CD4-positive, alpha-beta T cell treated with Interleukin-15 for 1 hour (primary cell): ENCODE data around the gene TBC1D1.

Experiments used
- DNase-seq: peaks from one replicate; pipeline ENCODE4 v3.0.0-alpha.2; 2020

TBC1D1 gene

DNA sequence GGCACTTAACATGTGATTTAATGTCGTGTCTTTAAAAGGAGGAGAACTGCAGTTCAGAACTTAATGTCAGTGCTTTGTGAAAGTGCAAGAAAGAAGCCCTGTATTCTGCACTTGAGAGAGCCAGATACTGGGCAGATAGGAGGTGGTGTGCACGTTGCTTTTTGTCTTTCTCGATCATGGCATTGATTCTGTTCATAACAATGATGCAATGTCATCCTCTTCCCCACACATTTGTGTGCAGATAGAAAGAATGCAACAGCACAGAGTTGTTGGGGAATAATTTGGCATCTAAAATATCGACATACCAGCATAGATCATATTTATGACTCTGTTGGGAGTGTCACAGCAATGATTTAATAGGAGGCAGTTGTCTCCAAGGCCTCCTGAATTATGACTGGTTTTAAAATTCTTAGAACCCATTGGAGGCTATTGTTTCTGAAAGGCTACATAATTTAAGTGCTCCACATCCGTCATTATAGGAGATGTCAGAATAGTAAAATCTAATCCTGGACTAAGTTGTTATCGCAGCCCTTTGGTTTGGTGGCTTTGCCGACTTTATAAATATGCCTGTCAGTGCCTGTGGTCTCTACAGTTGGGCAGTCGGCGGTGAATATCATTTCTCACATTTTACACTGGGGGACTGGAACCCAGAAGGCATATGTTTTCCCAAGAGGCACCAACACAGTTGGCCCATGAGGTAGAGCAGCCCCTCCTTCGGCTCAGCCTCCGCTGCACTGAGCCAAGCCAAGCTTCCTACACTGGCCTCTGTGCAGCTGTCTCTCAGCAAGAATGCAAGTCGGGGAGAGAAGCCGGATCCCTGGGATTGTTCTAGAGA lies 194.2 kb downstream of the TBC1D1 start:
- DNase-seq: no peak

DNA sequence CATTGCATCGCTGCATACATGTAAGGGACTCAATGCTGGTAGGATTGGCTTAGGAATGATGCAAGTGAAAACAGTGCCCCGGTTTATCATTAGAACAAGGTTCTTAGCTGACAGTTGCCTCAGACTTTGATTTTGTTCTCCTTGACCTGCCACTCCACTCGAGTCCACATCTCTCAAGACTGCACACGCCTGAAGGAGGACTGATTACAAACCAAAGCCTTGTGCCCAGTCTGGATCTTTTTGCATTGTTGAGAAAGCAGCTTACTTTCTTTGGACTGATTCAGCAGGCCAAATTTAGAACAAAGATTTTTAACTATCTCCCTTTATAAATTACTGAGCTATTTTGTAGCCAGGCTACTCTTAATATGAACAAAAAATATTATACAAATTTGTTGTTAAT lies 194.9 kb downstream of the TBC1D1 start:
- no peak for DNase-seq

DNA sequence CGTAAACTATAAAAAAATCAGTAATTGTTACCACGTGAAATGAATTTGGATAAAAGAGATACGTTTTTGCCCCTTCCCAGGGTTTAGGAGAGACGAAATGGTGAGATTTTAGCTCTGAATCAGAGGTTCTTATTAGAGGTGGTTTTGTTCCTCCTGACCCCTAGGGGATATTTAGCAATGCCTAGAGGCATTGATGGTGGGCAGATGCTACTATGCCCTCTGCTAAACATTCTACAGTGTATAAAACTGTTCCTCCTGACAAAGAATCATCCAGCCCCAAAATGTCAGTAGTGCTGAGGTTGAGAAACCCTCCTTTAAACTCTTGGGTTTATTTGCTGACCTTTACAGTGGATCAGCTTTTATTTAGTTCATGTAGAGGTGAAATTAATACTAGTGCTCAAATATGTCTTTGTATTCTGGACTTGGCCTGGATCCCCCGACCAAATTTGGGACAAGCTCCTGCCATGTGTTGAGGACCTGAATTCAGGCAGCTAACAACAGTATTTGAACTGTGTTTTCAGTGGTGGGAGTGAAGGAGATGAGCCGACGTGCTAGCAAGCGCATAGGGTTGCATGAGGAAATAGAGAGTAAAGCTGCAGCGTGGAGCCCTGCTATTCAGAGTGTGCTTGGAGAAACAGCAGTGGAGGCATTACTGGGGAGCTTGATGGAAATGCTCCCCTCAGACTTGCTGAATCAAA lies 195.4 kb downstream of the TBC1D1 start:
- no peak for DNase-seq

DNA sequence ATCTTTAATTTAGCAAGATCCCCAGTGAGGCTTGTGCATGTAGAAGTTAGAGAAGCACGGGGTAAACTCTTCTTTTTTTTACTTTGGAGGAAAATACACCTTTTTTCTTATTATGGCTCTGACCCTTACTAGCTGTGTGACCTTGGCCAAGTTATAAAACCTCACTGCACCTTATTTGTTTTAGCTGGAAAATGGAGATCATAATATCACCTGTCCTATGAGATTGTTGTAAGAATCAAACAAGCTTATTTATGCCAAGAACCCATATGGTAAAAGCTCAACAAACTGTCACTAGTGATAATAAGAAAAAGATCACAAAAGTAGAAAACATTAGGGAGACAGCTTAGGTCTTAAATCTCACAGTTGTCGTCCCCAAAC lies 196.0 kb downstream of the TBC1D1 start:
- no peak for DNase-seq

DNA sequence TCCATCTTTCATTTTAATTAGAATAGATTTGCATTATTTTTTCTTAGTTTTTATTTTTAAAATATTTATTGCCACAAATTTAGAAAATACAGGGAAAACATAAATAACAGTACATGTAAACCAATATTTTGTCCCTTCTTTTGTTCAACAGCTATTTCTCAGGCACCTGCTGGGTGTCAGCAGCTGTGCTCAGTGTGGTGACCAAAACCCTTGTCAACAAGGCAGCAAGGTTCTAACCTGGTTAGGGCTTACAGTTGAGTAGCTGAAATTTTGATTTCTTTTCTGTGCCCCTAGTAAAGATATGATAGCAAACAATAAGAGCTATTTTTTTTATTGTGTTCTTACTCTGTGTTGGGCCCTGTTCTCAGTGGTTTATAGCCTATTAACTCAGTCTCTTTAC lies 197.4 kb downstream of the TBC1D1 start:
- DNase-seq: no peak

DNA sequence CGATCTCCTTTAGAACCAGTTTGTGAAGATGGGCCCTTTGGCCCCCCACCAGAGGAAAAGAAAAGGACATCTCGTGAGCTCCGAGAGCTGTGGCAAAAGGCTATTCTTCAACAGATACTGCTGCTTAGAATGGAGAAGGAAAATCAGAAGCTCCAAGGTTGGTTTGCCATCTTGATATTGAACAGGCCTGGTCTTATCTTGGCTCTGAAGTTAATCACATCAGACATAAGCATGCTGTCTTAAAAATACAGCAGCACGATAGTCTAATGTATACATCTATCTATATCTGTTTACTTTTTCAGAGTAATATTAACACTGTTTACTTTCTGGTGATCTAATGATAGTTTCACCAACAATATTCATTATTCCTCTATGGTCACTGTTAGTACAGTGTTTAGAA lies 199.1 kb downstream of the TBC1D1 start:
- no peak for DNase-seq

DNA sequence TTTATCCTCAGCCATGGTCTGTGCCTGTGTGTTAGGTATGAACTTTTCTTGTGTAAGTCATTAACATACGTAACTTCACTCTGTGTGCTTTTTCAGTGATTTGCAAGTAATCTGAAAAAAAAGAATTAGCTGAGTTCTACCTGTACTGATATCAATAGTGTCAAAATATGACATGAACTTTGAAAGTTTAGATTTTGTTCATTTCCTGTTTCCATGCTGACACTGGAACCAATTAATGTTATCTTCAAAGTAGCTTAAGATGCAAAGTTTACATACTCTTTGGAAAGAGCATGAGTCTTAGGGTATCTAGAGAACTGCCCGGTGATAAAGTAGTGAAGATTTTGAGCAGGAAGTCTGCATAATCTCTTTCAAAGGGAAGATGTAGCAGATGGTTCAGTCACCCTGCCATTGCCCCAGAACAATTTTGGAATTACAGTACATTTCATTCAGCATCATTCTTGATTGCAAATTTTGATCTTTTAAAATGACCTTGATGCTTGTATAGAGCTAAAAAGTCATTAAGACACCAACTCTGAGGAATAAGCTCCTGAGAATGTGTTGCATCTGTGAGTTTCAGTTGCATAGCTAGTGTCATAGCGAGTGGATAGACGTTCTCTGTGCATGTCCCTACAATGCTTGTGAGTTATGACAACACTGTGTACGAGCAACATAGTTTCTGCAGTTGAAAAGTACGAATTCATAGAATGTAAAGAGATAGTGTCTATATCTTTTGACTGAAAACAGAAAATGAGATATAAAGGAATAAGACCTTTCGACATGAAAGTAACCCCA lies 199.8 kb downstream of the TBC1D1 start:
- DNase-seq: no peak

DNA sequence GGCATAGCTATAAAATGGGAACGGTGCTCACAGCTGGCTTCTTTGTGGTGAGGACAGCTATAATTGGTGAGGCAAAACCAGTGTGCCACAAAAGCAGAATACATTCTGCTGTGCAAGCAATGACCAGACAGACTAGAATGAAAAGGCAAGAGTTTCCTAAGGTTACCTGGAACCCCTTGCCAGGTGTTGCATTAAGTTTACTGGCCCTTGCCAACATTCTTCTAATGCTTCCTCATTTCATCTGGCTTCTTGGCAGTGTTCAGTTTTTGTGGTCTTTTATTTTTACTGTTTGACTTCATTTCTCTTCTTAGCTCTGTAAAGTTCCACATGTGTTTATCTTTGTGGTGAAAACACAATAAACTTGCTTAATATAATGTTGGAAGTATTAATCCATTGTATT lies 200.8 kb downstream of the TBC1D1 start:
- DNase-seq: no peak

DNA sequence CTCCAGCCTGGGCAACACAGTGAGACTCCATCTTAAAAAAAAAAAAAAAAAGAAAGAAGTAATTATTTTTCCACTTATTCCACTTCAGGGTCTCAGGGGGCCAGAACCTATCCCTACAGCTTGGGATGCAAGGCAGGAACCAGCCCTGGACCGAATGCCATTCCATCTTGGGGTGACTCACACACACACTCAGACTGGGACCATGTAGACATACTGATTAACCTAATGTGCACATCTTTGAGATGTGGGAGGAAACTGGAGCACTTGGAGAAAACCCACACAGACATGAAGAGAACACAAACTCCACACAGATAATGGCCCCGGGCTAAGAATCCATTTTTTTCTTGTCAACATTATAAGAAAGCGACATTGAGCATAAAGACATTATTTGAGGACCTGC lies 201.8 kb downstream of the TBC1D1 start:
- DNase-seq: no peak

DNA sequence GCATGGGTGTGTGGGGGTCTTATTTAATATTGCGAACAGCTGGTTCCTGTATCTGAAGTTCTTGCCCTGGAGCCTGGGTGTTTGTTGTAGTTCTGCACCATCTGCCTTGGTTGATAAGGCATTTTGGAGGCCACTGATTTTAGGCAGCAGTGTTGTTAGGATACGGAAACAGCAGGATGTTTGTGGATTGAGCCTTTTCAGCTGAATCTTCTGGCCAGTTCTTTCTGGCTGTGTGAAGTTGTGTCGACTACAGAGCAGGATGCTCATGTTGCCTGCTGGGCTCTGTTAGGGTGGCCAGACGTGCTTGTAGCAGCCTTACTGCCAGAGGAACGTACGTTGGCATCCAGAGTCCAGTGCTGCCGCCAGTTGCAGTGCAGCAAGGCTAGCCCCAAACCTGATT lies 203.5 kb downstream of the TBC1D1 start:
- no peak for DNase-seq

DNA sequence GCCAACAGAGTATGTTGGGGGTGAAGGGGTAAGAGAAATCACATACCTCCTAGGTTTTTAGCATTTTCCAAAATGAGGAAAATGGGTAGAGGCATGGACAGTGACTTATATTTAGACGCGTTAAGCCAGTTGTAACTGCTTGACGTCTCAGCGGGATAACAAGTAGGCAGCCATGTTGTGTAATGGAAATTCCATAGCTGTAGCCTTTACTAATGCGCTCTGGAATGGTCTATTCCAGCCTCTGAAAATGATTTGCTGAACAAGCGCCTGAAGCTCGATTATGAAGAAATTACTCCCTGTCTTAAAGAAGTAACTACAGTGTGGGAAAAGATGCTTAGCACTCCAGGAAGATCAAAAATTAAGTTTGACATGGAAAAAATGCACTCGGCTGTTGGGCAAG lies 204.8 kb downstream of the TBC1D1 start:
- no peak for DNase-seq

DNA sequence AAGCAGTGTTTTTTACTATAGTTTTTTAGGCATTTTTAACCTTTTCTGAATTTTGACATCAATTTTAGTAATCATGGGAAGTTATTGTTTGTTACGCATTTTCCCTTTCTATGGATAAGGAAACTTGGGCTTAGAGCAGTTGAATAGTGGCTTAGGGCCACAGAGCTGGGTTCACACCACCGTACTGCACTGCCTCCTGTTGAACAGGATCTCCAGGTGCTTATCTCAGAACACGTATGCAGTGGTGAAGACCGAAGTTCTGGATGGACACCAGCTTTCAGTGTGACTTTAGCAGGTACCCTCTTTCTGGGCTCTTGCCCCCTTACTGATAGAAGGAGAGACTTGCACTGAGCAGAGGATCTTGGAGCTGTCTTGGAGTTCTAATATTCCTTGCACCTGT lies 206.9 kb downstream of the TBC1D1 start:
- no peak for DNase-seq

DNA sequence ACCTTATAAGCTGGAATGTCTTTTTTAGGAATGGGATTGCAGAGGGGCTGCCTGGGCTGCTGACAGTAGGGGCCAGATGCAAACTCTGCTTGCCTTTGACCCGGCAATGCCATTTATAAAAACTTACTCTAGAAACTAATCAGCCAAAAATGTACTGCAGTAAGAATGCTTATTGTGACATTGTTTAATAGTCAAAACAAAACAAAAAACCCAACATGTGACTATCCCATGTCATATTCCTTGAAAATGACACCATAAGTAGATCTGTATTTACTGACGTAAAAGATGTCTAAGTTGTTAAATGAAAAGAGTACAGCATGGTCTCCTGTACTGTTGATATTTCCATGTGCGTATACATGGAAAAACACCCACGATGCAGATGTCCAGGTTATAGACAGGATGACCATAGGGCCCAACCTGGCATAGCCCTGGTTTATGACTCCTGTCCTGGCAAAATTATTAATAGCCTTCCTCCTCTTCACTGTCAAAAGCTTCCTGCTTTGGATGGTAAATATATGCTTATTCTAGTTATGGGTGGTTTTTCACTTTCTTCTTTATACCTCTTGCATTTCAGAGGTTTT lies 208.2 kb downstream of the TBC1D1 start:
- DNase-seq: no peak

DNA sequence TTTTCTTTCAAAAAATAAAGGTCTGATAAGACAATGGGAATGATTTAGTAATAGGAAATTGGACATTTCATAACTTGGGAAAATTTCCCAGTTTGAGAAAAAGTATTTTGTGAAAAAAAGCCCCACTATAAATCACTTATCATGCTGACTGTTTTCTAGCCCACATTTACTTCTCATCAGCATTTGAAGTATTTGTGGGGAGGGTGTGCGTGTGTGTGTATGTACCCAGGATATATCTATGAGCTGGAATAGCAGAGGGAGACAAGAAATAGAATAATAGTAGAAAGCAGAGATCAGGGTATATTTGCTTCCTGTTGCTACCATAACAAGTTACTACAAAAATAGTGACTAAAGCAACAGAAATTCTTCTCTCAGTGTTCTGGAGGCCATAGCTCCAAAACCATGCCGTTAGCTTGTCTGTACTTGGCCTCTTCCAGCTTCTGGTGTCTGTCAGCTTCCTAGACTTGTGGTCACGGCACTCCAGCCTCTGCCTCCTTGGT lies 209.1 kb downstream of the TBC1D1 start:
- no peak for DNase-seq

DNA sequence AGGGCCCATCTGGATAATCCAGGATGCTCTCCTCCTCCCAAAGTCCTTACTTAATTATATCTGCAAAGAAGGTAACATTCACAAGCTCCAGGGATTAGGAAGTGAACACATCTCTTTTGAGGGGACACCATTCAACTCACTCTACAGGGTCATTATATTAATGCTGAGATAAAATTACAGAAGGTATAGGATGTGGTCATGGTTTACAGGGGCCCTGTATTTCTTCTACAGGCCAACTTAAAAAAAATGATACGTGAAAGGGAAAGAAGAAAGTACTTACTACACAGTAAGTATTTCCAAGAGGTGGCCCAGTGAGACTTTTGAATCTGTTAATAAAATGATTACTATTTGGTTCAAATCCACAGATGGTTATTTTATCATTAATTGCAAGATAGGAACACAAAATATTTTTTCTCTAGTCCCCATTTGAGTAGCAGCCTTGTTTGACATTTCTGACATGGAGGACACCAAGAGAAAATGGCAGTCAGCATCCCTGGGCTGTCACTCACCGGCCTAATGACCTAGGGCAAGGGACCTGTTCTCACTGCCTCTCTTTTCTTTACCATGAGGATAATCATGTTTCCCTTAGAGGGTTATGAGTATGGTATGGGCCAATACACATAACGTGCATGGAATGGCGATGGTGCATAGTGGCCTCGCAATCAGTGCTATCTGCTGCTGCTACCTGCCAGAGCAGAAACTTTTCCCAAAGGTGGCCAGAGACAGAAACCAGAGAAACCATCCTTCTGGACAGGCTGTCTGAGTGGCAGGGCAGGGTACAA lies 209.8 kb downstream of the TBC1D1 start:
- no peak for DNase-seq

DNA sequence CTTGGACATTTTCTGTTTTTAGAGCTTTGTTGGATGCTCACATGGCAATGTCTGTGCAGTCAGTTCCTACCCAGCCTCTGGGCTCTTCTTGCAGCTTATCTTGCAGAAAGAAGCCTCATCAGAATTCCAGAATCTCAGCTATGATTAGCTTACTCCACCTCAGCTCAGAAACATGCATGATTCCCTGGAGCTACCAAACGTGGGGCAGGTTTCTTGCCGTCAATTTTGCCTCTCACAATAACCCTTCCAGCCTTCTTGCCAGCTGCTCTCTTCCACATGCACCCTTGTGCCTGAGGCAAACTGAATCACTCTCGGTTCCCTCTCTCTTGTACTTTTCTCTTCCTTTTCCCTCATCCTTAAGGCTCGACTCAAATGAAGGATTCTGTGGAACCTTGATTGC lies 210.7 kb downstream of the TBC1D1 start:
- no peak for DNase-seq

DNA sequence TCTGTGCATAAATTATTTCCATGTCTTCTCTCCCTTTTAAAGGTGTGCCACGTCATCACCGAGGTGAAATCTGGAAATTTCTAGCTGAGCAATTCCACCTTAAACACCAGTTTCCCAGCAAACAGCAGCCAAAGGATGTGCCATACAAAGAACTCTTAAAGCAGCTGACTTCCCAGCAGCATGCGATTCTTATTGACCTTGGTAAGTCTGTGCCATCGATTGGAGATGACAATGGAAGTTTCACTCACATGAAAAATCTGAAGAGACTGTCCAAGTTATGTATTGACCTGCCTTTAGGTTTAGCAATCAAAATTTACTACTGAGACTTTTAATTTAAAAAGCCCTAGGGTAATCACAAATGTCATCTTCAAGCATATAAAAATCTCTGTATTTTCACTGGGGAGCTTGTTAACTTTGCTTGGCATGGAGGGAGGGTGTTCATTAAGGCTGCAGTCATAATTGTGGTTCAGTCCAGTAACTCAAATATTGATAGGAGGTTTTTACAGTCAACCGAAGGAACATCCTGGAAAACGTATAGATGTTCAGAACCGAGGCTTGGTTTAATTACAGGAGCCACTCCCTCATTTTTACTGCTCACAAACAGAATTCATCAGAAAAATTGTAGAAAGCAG lies 212.2 kb downstream of the TBC1D1 start:
- no peak for DNase-seq

DNA sequence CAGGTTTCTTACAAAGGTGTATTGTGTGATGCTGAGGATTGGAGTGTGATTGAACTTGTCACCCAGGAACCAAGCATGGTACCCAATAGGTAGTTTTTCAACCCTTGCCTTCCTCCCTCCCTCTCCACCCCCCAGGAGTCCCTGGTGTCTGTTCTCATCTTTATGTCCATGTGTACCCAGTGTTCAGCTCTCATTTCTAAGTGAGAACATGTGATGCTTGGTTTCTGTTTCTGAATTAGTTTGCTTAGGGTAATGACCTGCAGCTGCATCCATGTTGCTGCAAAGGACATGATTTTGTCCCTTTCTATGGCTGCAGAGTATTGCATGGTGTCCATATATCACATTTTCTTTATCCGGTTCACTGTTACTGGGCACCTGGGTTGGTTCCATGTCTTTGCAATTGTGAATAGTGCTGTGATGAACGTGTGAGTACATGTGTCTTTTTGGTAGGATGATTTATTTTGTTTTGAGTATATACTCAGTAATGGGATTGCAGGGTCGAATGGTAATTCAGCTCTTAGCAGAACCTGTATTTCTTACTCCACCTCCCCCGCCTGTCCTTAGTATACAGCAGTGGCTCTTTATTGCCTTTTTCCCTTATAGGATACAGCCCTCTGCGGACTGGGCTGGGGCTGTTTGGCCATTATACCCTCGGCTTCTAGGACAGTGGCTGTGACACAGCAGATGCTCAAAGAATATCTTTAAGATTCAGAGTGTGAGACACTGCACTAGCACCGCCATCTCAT lies 214.8 kb downstream of the TBC1D1 start:
- no peak for DNase-seq

DNA sequence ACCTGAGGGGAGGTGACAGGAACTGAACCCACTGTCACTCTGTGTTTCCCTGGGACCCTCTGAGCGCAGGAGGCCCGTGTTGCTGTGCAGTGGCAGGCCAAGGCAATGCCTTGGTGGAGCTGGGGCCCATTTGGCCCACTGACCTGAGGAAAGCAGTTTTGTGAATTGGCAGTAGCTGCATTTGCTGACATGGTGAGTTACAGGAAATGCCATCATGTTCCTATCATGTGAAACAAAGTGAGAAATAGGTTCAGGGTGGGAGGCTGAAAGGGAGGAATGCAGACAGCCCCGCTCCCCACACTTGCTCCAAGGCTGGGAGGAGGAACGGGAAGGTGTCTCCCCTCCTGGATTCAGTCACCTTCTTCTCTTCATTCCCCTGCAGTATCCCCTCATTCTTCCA lies 215.4 kb downstream of the TBC1D1 start:
- no peak for DNase-seq

DNA sequence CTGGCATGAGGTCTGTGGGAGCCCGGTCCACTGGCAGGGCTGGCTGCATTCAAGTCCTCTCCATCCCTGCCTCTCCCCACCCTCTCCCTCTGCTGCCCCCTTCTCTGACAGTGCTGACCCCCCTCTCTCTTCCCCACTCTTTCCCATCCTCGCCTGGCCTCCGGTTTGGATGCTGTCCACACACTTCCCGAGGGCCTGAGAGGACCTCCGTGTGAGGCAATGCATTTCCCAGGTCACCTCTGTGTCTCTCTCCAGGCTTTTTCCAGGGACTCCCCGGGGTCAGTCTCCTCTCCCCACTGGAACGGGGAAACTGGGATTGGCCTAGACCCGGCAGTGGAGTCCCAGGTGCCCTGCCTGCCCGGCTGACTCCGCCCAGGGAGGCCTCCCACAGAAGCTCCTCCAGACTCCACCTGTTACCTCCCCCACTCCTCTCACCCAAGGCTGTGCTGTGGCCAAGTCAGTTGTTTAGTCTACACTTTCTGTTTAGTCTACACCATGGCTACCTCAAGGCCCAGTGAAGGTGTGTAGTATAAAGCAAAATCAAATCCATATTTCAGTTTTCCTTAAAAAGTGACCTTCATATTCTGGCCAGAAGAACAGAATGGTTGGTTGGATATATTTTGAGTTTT lies 216.1 kb downstream of the TBC1D1 start:
- DNase-seq: no peak

DNA sequence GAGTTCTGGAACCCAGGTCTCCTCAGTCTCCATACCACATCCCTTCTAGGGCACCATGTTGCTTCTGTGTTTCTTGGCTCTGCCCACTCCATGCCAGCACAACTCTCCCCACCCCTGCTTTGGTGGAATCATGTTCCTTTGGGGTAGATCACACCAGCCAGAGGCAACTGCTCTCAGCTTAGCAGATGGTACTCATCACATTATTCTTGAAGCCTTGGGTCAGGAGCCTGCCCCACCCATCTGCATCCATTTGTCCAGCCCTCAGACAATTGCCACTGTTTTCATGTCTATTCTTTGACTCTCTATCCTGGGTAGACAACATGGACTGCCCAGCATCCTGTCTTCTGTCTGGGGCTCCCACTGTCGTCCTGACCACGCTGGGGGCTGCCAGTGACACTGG lies 216.9 kb downstream of the TBC1D1 start:
- no peak for DNase-seq
